DOHH2 (cell line): Measurements from ENCODE around the gene ALK.

ENCODE experiments used
- EZH2phosphoT487 ChIP-seq: fragments of 200-600 bp; sonication (generic); IDR thresholded peaks from 2 replicates; pipeline ENCODE4 v1.6.1; 2017; ENCODE audit warnings: borderline replicate concordance, mild to moderate bottlenecking, antibody characterized with exemption, low read length, moderate library complexity, mixed read lengths
- TF ChIP-seq, protein P1 (sequence below): fragments of 200-600 bp; sonication (generic); IDR thresholded peaks from one replicate; pipeline ENCODE4 v1.5.1; 2014; ENCODE audit warnings: antibody characterized with exemption, mild to moderate bottlenecking, low read depth, low read length; ENCODE audit not compliant: poor library complexity, severe bottlenecking

DNA sequence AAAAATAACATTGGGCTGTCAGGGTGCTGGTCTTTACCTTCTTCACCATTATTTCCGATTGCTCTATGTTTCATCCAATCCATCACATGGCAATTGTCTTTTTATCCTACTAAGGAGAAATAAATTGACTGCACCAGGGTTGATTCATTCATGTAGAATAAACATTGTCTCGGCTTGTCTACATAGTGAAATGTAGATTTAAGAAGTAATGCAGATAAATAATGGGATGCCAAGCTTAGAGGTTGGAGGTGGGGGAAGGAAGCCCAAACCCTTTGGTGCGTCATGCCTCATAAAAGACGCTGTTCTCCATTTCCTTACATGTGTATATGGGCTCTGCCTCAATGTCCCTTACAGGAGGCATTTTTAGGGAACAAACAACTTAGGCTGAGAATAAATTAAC is 117.8 kb downstream of the ALK start:
- TF ChIP-seq, protein P1, sequence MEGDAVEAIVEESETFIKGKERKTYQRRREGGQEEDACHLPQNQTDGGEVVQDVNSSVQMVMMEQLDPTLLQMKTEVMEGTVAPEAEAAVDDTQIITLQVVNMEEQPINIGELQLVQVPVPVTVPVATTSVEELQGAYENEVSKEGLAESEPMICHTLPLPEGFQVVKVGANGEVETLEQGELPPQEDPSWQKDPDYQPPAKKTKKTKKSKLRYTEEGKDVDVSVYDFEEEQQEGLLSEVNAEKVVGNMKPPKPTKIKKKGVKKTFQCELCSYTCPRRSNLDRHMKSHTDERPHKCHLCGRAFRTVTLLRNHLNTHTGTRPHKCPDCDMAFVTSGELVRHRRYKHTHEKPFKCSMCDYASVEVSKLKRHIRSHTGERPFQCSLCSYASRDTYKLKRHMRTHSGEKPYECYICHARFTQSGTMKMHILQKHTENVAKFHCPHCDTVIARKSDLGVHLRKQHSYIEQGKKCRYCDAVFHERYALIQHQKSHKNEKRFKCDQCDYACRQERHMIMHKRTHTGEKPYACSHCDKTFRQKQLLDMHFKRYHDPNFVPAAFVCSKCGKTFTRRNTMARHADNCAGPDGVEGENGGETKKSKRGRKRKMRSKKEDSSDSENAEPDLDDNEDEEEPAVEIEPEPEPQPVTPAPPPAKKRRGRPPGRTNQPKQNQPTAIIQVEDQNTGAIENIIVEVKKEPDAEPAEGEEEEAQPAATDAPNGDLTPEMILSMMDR: no peak
- no peak for TF ChIP-seq EZH2phosphoT487
